ENCODE data around the gene MCEE.
A peak's percentile ranks its signal among the peaks of the same experiment; 100 is the strongest.

DNA sequence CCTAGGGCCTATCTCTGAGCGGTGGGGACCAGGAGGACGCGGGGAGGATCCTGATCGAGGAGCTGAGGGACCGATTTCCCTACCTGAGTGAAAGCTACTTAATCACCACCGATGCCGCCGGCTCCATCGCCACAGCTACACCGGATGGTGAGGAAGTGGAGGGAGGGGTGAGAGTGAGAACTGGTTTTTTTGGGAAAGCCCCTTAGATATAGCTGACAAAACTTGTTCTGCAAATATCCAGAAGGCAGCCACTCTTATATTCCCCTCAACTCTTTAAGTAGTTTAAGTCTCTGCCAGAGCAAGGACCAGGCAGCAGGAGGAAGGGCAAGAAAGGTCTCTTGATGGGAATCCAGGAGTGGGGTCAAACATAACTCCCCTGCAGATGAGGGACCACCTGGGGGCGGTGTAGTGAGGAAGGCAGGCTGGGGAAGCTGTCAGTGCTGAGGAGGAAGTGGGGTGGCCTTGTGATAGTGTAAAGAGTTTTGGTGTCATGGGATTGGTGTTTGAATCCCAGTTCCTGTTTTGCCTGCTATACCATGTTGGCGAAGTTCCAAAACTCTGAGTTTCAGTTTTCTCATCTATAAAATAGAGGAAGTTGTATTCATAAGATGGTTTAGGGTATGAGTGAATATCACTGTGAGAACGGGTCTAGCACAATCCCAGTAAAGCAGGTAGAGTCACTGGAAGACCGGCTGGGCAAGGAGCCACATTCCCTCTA is 58.2 kb downstream of the MCEE start:
- TF ChIP-seq POLR2A (IDR thresholded peaks at IDR 0.05; ENCODE audit: low read depth, low read length) (peak; percentile 71), TAF1 (IDR thresholded peaks at IDR 0.05; ENCODE audit: low read depth, low read length) (0 out of 2 replicates have a peak, but pooled peaks have one; percentile 27)

Data from GM12891 (cell line).